ENCODE data around the gene TTC28. TPM values are rescaled to one million over a fixed set of nuclear protein-coding genes. Genes with fewer than 3 reads are reported as not detected.
A peak's percentile ranks its signal among the peaks of the same experiment; 100 is the strongest.
"Not testable (repeated sequence)": the region's sequence is repeated elsewhere in the genome, so short reads cannot be mapped to it uniquely, and the experiment has no call there.

Gene TTC28
- polyA plus RNA-seq (2014; cell fraction: cytosol; rRNA removed): 3.9 and 15.1 TPM in 2 replicates
- polyA plus RNA-seq (2014; cell fraction: nucleus; rRNA removed): 11.4 and 19.3 TPM in 2 replicates

GRCh38 chr22:28679611-28680287 is at the start of gene TTC28:
Gene TTC28, minus strand, starts transcription at chr22:28679840. Its CDS starts 117 bp downstream, at chr22:28679723.
- peak; percentile 82 for DNase-seq (ENCODE audit: low spot score)

- DNase-seq (ENCODE audit: low spot score): no peak
Observed at GRCh38 chr22:28728621-28729313, 49.1 kb upstream of the TTC28 start.

GRCh38 chr22:28728002-28728401 is 48.4 kb upstream of the TTC28 start:
- no peak for DNase-seq (ENCODE audit: low spot score)

GRCh38 chr22:28718044-28718443 is 38.4 kb upstream of the TTC28 start:
- DNase-seq (ENCODE audit: low spot score): no peak

GRCh38 chr22:28716686-28717085 is 37.0 kb upstream of the TTC28 start:
- DNase-seq (ENCODE audit: low spot score): no peak

GRCh38 chr22:28715611-28716010 is 36.0 kb upstream of the TTC28 start:
- no peak for DNase-seq (ENCODE audit: low spot score)

GRCh38 chr22:28714043-28714628 is 34.5 kb upstream of the TTC28 start:
- DNase-seq (ENCODE audit: low spot score): no peak

GRCh38 chr22:28711820-28712777 is 32.5 kb upstream of the TTC28 start:
- DNase-seq (ENCODE audit: low spot score): no peak

GRCh38 chr22:28711341-28711740 is 31.7 kb upstream of the TTC28 start:
- no peak for DNase-seq (ENCODE audit: low spot score)

- DNase-seq (ENCODE audit: low spot score): no peak
Observed at GRCh38 chr22:28710576-28711191, 31.0 kb upstream of the TTC28 start.

- DNase-seq (ENCODE audit: low spot score): no peak
Observed at GRCh38 chr22:28710107-28710506, 30.5 kb upstream of the TTC28 start.

GRCh38 chr22:28706845-28707244 is 27.2 kb upstream of the TTC28 start:
- no peak for DNase-seq (ENCODE audit: low spot score)

- DNase-seq (ENCODE audit: low spot score): no peak
Observed at GRCh38 chr22:28703436-28703835, 23.8 kb upstream of the TTC28 start.

GRCh38 chr22:28702891-28703290 is 23.3 kb upstream of the TTC28 start:
- DNase-seq (ENCODE audit: low spot score): no peak

GRCh38 chr22:28693041-28693760 is 13.6 kb upstream of the TTC28 start:
- not testable (repeated sequence) for DNase-seq (ENCODE audit: low spot score)

- not testable (repeated sequence) for DNase-seq (ENCODE audit: low spot score)
Observed at GRCh38 chr22:28689796-28690195, 10.2 kb upstream of the TTC28 start.

- not testable (repeated sequence) for DNase-seq (ENCODE audit: low spot score)
Observed at GRCh38 chr22:28682966-28683365, 3.3 kb upstream of the TTC28 start.

GRCh38 chr22:28680813-28681490 is 1.3 kb upstream of the TTC28 start:
- DNase-seq (ENCODE audit: low spot score): not testable (repeated sequence)

- DNase-seq (ENCODE audit: low spot score): peak; percentile 16
Observed at GRCh38 chr22:28678778-28679610, 646 bp downstream of the TTC28 start.
